ENCODE measurements around the gene ATP5PD. TPM values are rescaled to one million over a fixed set of nuclear protein-coding genes. Genes with fewer than 3 reads are reported as not detected.
"Not testable (repeated sequence)": the region's sequence is repeated elsewhere in the genome, so short reads cannot be mapped to it uniquely, and the experiment has no call there.

ATP5PD gene
- total RNA-seq, 1 donor from 2014 or later = 239 TPM

- no peak overlapping the region for H3K27ac ChIP-seq (ENCODE audit: low read depth, low read length)
- H3K36me3 Mint-ChIP-seq (ENCODE audit: low read depth, unreplicated experiment) = peaks cover 7% of the 10 kb centered on the region
- H3K4me1 ChIP-seq (ENCODE audit: insufficient read depth, low read length) = peaks cover 13% of the 10 kb centered on the region
- no peak overlapping the region for H2AFZ ChIP-seq (ENCODE audit: low read depth, low read length)
- H3K4me1 Mint-ChIP-seq (ENCODE audit: low read depth, unreplicated experiment) = peaks cover 11% of the 10 kb centered on the region
- peak overlapping the region; percentile 93 for H3K9ac ChIP-seq (ENCODE audit: low read length)
- no peak overlapping the region for H3K27ac Mint-ChIP-seq (ENCODE audit: unreplicated experiment)
- H3K36me3 ChIP-seq (ENCODE audit: insufficient read depth, low read length) = peaks cover 8% of the 10 kb centered on the region
- H3K9me3 Mint-ChIP-seq (ENCODE audit: unreplicated experiment) = no peaks in the 10 kb centered on the region
- DNase-seq (ENCODE audit: low read depth) (no peak), FAIRE-seq (no peak)
- H3K27me3 ChIP-seq (ENCODE audit: insufficient read depth, low read length) = no peaks in the 10 kb centered on the region
- TF ChIP-seq EZH2 (IDR thresholded peaks at IDR 0.05; ENCODE audit: insufficient read depth, low read length) = no peak
- peak overlapping the region; percentile 100 for H3K4me2 ChIP-seq (ENCODE audit: low read length)
- no peaks in the 10 kb centered on the region for H3K27me3 Mint-ChIP-seq (ENCODE audit: low read depth, unreplicated experiment)
- peak overlapping the region; percentile 30 for H3K4me3 Mint-ChIP-seq (ENCODE audit: unreplicated experiment)
- no peak overlapping the region for H3K4me3 ChIP-seq (ENCODE audit: insufficient read depth, low read depth, low read length)
- no peaks in the 10 kb centered on the region for H3K9me3 ChIP-seq (ENCODE audit: insufficient read depth, low read depth, low read length)
- H4K20me1 ChIP-seq (ENCODE audit: insufficient read depth, low read length) = peaks cover 20% of the 10 kb centered on the region
- H3K79me2 ChIP-seq (ENCODE audit: insufficient read depth, low read length) = peaks cover 26% of the 10 kb centered on the region
Measured at GRCh38 chr17:75049057-75049456, 2.3 kb upstream of the ATP5PD start.

- DNase-seq (ENCODE audit: low read depth) (peak; percentile 9), FAIRE-seq (no peak)
- Histone ChIP-seq H3K4me2 (ENCODE audit: low read length) (peak overlapping the region; percentile 100), H3K4me3 (ENCODE audit: insufficient read depth, low read depth, low read length) (peak overlapping the region; percentile 97), H3K27me3 (ENCODE audit: insufficient read depth, low read length) (no peaks in the 10 kb centered on the region), H3K4me1 (ENCODE audit: insufficient read depth, low read length) (peaks cover 13% of the 10 kb centered on the region), H4K20me1 (ENCODE audit: insufficient read depth, low read length) (peaks cover 20% of the 10 kb centered on the region), H3K79me2 (ENCODE audit: insufficient read depth, low read length) (peaks cover 26% of the 10 kb centered on the region), H3K36me3 (ENCODE audit: insufficient read depth, low read length) (peaks cover 8% of the 10 kb centered on the region), H2AFZ (ENCODE audit: low read depth, low read length) (no peak overlapping the region), H3K9ac (ENCODE audit: low read length) (peak overlapping the region; percentile 93), H3K27ac (ENCODE audit: low read depth, low read length) (no peak overlapping the region), H3K9me3 (ENCODE audit: insufficient read depth, low read depth, low read length) (no peaks in the 10 kb centered on the region)
- no peaks in the 10 kb centered on the region for H3K9me3 Mint-ChIP-seq (ENCODE audit: unreplicated experiment)
- H3K4me1 Mint-ChIP-seq (ENCODE audit: low read depth, unreplicated experiment) = peaks cover 11% of the 10 kb centered on the region
- H3K4me3 Mint-ChIP-seq (ENCODE audit: unreplicated experiment) = peak overlapping the region; percentile 96
- peaks cover 5% of the 10 kb centered on the region for H3K36me3 Mint-ChIP-seq (ENCODE audit: low read depth, unreplicated experiment)
- H3K27ac Mint-ChIP-seq (ENCODE audit: unreplicated experiment) = no peak overlapping the region
- TF ChIP-seq CTCF (IDR thresholded peaks at IDR 0.05; ENCODE audit: insufficient read depth, low read depth, low read length) (no peak), EZH2 (IDR thresholded peaks at IDR 0.05; ENCODE audit: insufficient read depth, low read length) (no peak)
- no peaks in the 10 kb centered on the region for H3K27me3 Mint-ChIP-seq (ENCODE audit: low read depth, unreplicated experiment)
Measured at GRCh38 chr17:75048249-75048878, 1.6 kb upstream of the ATP5PD start.

GRCh38 chr17:75047398-75048098 is 779 bp upstream of the ATP5PD start:
- Mint-ChIP-seq H3K4me1 (ENCODE audit: low read depth, unreplicated experiment) (peaks cover 11% of the 10 kb centered on the region), H3K36me3 (ENCODE audit: low read depth, unreplicated experiment) (peaks cover 1% of the 10 kb centered on the region), H3K4me3 (ENCODE audit: unreplicated experiment) (peak overlapping the region; percentile 96), H3K27ac (ENCODE audit: unreplicated experiment) (peak overlapping the region; percentile 90), H3K27me3 (ENCODE audit: low read depth, unreplicated experiment) (no peaks in the 10 kb centered on the region), H3K9me3 (ENCODE audit: unreplicated experiment) (no peaks in the 10 kb centered on the region)
- peak overlapping the region; percentile 97 for H3K4me3 ChIP-seq (ENCODE audit: insufficient read depth, low read depth, low read length)
- H3K9me3 ChIP-seq (ENCODE audit: insufficient read depth, low read depth, low read length) = no peaks in the 10 kb centered on the region
- peaks cover 26% of the 10 kb centered on the region for H3K79me2 ChIP-seq (ENCODE audit: insufficient read depth, low read length)
- FAIRE-seq (no peak), DNase-seq (ENCODE audit: low read depth) (no peak)
- H2AFZ ChIP-seq (ENCODE audit: low read depth, low read length) = peak overlapping the region; percentile 79
- H3K27me3 ChIP-seq (ENCODE audit: insufficient read depth, low read length) = no peaks in the 10 kb centered on the region
- peak overlapping the region; percentile 100 for H3K4me2 ChIP-seq (ENCODE audit: low read length)
- H3K27ac ChIP-seq (ENCODE audit: low read depth, low read length) = peak overlapping the region; percentile 41
- peaks cover 20% of the 10 kb centered on the region for H4K20me1 ChIP-seq (ENCODE audit: insufficient read depth, low read length)
- H3K36me3 ChIP-seq (ENCODE audit: insufficient read depth, low read length) = peaks cover 5% of the 10 kb centered on the region
- H3K4me1 ChIP-seq (ENCODE audit: insufficient read depth, low read length) = peaks cover 13% of the 10 kb centered on the region
- H3K9ac ChIP-seq (ENCODE audit: low read length) = peak overlapping the region; percentile 93
- TF ChIP-seq CTCF (IDR thresholded peaks at IDR 0.05; ENCODE audit: insufficient read depth, low read depth, low read length) = no peak
- TF ChIP-seq EZH2 (IDR thresholded peaks at IDR 0.05; ENCODE audit: insufficient read depth, low read length) = no peak

- H4K20me1 ChIP-seq (ENCODE audit: insufficient read depth, low read length) = peaks cover 14% of the 10 kb centered on the region
- not testable (repeated sequence) for H3K36me3 ChIP-seq (ENCODE audit: insufficient read depth, low read length); H3K9me3 ChIP-seq (ENCODE audit: insufficient read depth, low read depth, low read length); H3K27me3 Mint-ChIP-seq (ENCODE audit: low read depth, unreplicated experiment); FAIRE-seq; DNase-seq (ENCODE audit: low read depth); H3K36me3 Mint-ChIP-seq (ENCODE audit: low read depth, unreplicated experiment); H3K9me3 Mint-ChIP-seq (ENCODE audit: unreplicated experiment); H3K27me3 ChIP-seq (ENCODE audit: insufficient read depth, low read length)
- H3K4me1 ChIP-seq (ENCODE audit: insufficient read depth, low read length) = peaks cover 13% of the 10 kb centered on the region
- peak overlapping the region; percentile 79 for H3K27ac ChIP-seq (ENCODE audit: low read depth, low read length)
- peak overlapping the region; percentile 97 for H3K4me3 ChIP-seq (ENCODE audit: insufficient read depth, low read depth, low read length)
- peak overlapping the region; percentile 88 for H2AFZ ChIP-seq (ENCODE audit: low read depth, low read length)
- H3K4me2 ChIP-seq (ENCODE audit: low read length) = peak overlapping the region; percentile 85
- peak overlapping the region; percentile 86 for H3K27ac Mint-ChIP-seq (ENCODE audit: unreplicated experiment)
- peaks cover 26% of the 10 kb centered on the region for H3K79me2 ChIP-seq (ENCODE audit: insufficient read depth, low read length)
- peak overlapping the region; percentile 93 for H3K9ac ChIP-seq (ENCODE audit: low read length)
- H3K4me3 Mint-ChIP-seq (ENCODE audit: unreplicated experiment) = peak overlapping the region; percentile 96
- peaks cover 11% of the 10 kb centered on the region for H3K4me1 Mint-ChIP-seq (ENCODE audit: low read depth, unreplicated experiment)
Measured at GRCh38 chr17:75045946-75046406, 793 bp downstream of the ATP5PD start.

Data from astrocyte (in vitro differentiated cells and primary cell).